GM12878 (cell line): ENCODE results near the gene PHLDB3.

Source experiments
- DPF2 ChIP-seq: fragments of 450-650 bp; IDR thresholded peaks from 2 replicates; pipeline ENCODE4 v1.6.1; 2017; ENCODE audit warnings: mild to moderate bottlenecking
- EZH2 ChIP-seq: IDR thresholded peaks from 2 replicates; pipeline ENCODE4 v1.6.1; 2012; ENCODE audit warnings: low read depth, mild to moderate bottlenecking, control low read depth, inconsistent platforms, low read length, borderline replicate concordance; ENCODE audit not compliant: control insufficient read depth
- HDAC2 ChIP-seq: fragments of 200-600 bp; sonication (generic); IDR thresholded peaks from 2 replicates; pipeline ENCODE4 v1.6.1; 2017
- POLR2A ChIP-seq: IDR thresholded peaks from 2 replicates; pipeline ENCODE4 v1.6.1; 2011; ENCODE audit warnings: low read depth, mild to moderate bottlenecking, low read length
- SMARCA5 ChIP-seq: fragments of 450-650 bp; IDR thresholded peaks from 2 replicates; pipeline ENCODE4 v1.6.1; 2017; ENCODE audit warnings: mild to moderate bottlenecking
- ZBED1 ChIP-seq: IDR thresholded peaks from 2 replicates; pipeline ENCODE4 v1.6.1; 2016; ENCODE audit warnings: borderline replicate concordance

GRCh38 chr19:43478323-43478722, 26.2 kb downstream of the PHLDB3 start:
- TF ChIP-seq POLR2A (no peak), ZBED1 (no peak), EZH2 (no peak), SMARCA5 (no peak), DPF2 (no peak), HDAC2 (no peak)
